NAMALWA (cell line): ENCODE data around the gene DLG2.

Source experiments
- DNase-seq: peaks from one replicate; pipeline ENCODE4 v3.0.0-alpha.2; 2015; ENCODE audit warnings: low spot score

DLG2 gene

GRCh38 chr11:84255483-84255882, 1371.7 kb downstream of the DLG2 start:
- no peak for DNase-seq

GRCh38 chr11:84250834-84251613, 1376.1 kb downstream of the DLG2 start:
- no peak for DNase-seq

GRCh38 chr11:84249344-84250135, 1377.6 kb downstream of the DLG2 start:
- peak; percentile 3 for DNase-seq

- no peak for DNase-seq
Measured at GRCh38 chr11:84247926-84248325, 1379.2 kb downstream of the DLG2 start.

- DNase-seq: no peak
Measured at GRCh38 chr11:84247129-84247528, 1380.0 kb downstream of the DLG2 start.

- no peak for DNase-seq
Measured at GRCh38 chr11:84243629-84244263, 1383.4 kb downstream of the DLG2 start.

- DNase-seq: no peak
Measured at GRCh38 chr11:84241343-84242131, 1385.6 kb downstream of the DLG2 start.

GRCh38 chr11:84240847-84241246, 1386.3 kb downstream of the DLG2 start:
- no peak for DNase-seq

- DNase-seq: no peak
Measured at GRCh38 chr11:84236436-84236835, 1390.7 kb downstream of the DLG2 start.

GRCh38 chr11:84234462-84235202, 1392.5 kb downstream of the DLG2 start:
- no peak for DNase-seq

GRCh38 chr11:84234011-84234410, 1393.1 kb downstream of the DLG2 start:
- no peak for DNase-seq

GRCh38 chr11:84232511-84232910, 1394.6 kb downstream of the DLG2 start:
- no peak for DNase-seq

- DNase-seq: no peak
Measured at GRCh38 chr11:84230402-84230801, 1396.7 kb downstream of the DLG2 start.

- DNase-seq: no peak
Measured at GRCh38 chr11:84227970-84228665, 1399.0 kb downstream of the DLG2 start.

GRCh38 chr11:84224042-84224441, 1403.1 kb downstream of the DLG2 start:
- no peak for DNase-seq

- DNase-seq: no peak
Measured at GRCh38 chr11:84218318-84218717, 1408.8 kb downstream of the DLG2 start.

- no peak for DNase-seq
Measured at GRCh38 chr11:84215672-84216071, 1411.5 kb downstream of the DLG2 start.

GRCh38 chr11:84214557-84214956, 1412.6 kb downstream of the DLG2 start:
- no peak for DNase-seq

GRCh38 chr11:84212468-84213390, 1414.4 kb downstream of the DLG2 start:
- no peak for DNase-seq

GRCh38 chr11:84211896-84212295, 1415.2 kb downstream of the DLG2 start:
- no peak for DNase-seq
